Stimulated activated naive CD8-positive, alpha-beta T cell treated with anti-CD3 and anti-CD28 coated beads, Interleukin-15, amount 100 ng/mL, for 72 hours (primary cell): ENCODE results near the gene ADM5.

ENCODE experiments used
- ATAC-seq: fragments of 150-1000 bp; cut with Tn5 transposase; 2 replicates; pipeline ENCODE4 v1.10.0; 2021; ENCODE audit warnings: mild to moderate bottlenecking, moderate library complexity
- DNase-seq, 2 donors: peaks; one replicate each; pipeline ENCODE4 v3.0.0; 2021 to 2022
- H3K27ac Mint-ChIP-seq, 2 donors: one replicate each; pipeline ENCODE4 v1.8.0; 2022; ENCODE audit warnings: mild to moderate bottlenecking in 2 of 2, mixed read lengths in 2 of 2, moderate library complexity in 2 of 2
- H3K27me3 Mint-ChIP-seq: one replicate; pipeline ENCODE4 v1.8.0; 2022; ENCODE audit warnings: mixed read lengths
- H3K4me1 Mint-ChIP-seq: one replicate; pipeline ENCODE4 v1.8.0; 2022; ENCODE audit warnings: mild to moderate bottlenecking, mixed read lengths
- H3K4me3 Mint-ChIP-seq, 2 donors: one replicate each; pipeline ENCODE4 v1.8.0; 2022; ENCODE audit warnings: mild to moderate bottlenecking in 2 of 2, mixed read lengths in 2 of 2, moderate library complexity in 1 of 2
- H3K9me3 Mint-ChIP-seq, 2 donors: one replicate each; pipeline ENCODE4 v1.8.0; 2022; ENCODE audit warnings: mixed read lengths in 2 of 2

ADM5 gene

GRCh38 chr19:49669516-49669915 lies 19.9 kb upstream of the ADM5 start:
- Mint-ChIP-seq H3K4me1 (peaks cover 24% of the 10 kb centered on the region), H3K27me3 (no peaks in the 10 kb centered on the region), H3K27ac (no peak overlapping the region), H3K4me3 (no peak overlapping the region), H3K9me3 (no peaks in the 10 kb centered on the region)
- ATAC-seq (no peak), DNase-seq (no peak)

GRCh38 chr19:49672131-49672919 lies 17.1 kb upstream of the ADM5 start:
- Mint-ChIP-seq H3K27ac (peak overlapping the region in 1 of 2 donors; percentile 16), H3K4me3 (peak overlapping the region in 1 of 2 donors; percentile 1)

DNA sequence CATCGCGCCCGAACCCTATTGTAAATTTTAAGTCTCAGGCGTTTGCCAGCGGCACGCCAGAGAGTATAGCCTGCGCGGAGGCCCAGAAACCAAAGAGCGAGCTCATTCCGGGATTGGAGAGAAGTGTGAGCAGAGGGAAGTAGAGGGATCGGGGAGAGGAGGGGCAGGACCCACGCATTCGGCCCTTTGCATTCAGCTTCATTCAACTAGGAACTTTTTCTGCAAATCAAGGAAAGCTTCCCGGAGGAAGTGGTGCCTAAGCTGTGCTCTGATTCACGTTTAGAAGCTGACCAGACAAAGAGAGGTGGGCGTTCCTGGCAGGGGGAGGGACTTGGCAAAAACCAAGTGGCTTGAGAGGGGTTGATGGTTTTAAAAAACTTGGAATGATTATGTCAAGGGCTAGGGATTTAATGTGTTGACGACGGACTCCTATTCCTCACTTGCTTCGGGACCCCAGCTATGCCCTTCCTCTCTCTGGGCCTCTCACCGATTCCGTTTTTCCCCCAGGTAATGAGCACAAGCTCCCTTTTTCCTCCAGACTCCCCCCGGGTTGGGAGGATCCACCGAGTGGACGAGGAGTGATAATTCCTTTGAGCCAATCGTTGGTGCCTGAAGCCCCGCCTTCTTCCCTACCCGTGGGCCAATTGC lies 13.1 kb upstream of the ADM5 start:
- DNase-seq (no peak), ATAC-seq (no peak)
- H3K9me3 Mint-ChIP-seq: no peaks in the 10 kb centered on the region
- H3K4me3 Mint-ChIP-seq: peak overlapping the region; percentile 87 to 90
- peaks cover 54% of the 10 kb centered on the region for H3K4me1 Mint-ChIP-seq
- no peaks in the 10 kb centered on the region for H3K27me3 Mint-ChIP-seq
- H3K27ac Mint-ChIP-seq: peak overlapping the region; percentile 100

More at GRCh38 chr19:49672131-49672919, 17.1 kb upstream of the ADM5 start:
- ATAC-seq: peak; percentile 18
- peak; percentile 77 to 79 for DNase-seq
- Mint-ChIP-seq H3K4me1 (peaks cover 21% of the 10 kb centered on the region), H3K27me3 (no peaks in the 10 kb centered on the region), H3K9me3 (no peaks in the 10 kb centered on the region)

DNA sequence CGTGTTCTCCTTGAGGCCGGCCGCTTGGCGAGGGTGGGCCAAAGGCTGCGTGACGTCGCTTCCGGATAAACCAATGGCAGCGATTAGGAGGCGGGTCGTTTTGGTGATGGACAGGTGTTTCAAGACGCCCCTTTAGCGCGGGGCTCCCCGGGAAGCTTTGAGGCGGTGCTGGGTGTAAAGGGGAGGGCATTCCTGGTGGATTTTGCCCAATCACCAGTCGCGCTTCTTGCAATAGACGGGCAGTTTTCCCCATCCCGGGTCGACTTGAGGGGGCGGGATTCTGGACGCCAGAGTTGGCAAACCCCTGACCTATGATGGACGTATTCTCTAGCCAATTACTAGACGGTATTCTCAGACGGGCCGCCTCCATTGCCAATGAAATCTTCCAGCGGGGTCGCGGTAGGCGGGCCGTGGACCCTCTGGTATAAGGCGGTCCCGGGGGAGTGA lies 12.6 kb upstream of the ADM5 start:
- H3K27me3 Mint-ChIP-seq: no peaks in the 10 kb centered on the region
- H3K9me3 Mint-ChIP-seq: no peaks in the 10 kb centered on the region
- peak; percentile 82 for ATAC-seq
- DNase-seq: peak; percentile 99 to 100
- H3K4me3 Mint-ChIP-seq: peak overlapping the region; percentile 87 to 90
- H3K27ac Mint-ChIP-seq: peak overlapping the region; percentile 100
- H3K4me1 Mint-ChIP-seq: peaks cover 54% of the 10 kb centered on the region

DNA sequence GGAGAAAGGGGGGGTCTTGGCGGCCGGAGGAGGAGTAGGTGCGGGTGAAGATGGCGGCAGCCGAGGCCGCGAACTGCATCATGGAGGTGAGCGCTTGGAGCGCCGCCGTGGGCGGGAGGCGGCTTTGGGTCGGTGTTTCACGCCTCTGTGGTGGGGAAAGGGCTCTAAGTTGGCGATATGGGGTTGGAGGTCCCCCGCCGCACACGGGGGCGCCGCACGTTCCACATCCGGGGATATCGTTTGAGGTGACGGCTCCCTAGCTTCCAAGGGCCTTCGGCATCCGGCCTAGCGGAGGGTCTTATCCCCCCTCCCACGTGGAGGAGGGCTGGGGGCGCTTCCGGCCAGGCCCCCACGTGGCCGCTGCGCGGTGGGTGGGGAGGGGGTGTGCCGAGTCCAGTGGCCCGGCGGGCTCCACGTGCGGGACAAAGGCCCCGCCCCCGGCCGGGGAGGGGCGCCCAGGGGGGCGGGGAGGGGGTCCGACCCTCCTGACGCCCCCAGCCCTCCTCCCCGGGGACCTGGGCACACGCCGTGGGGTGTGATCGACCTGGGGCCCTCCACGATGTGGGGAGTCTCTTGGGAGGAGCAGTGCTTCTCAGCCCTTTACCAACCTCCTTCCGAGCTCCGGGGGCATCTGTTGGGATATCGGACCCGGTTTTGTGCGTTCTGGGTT lies 12.0 kb upstream of the ADM5 start, which contains the start of gene PRMT1:
Gene PRMT1, plus strand, starts transcription at position 41 of the 670 bp plus-strand sequence. Its CDS starts 10 bp downstream, at position 51.
- H3K4me3 Mint-ChIP-seq: peak within 1 kb of the TSS; percentile 90 to 99
- no peaks in the 10 kb centered on the region for H3K9me3 Mint-ChIP-seq
- H3K27ac Mint-ChIP-seq: peak within 1 kb of the TSS; percentile 100
- peak in 1 of 2 donors; percentile 72 for DNase-seq
- peaks cover 54% of the 10 kb centered on the region for H3K4me1 Mint-ChIP-seq
- ATAC-seq: peak; percentile 25
- H3K27me3 Mint-ChIP-seq: no peaks in the 10 kb centered on the region

- H3K27ac Mint-ChIP-seq: peak overlapping the region; percentile 84 to 99
- ATAC-seq (peak; percentile 48), DNase-seq (peak; percentile 90)
- H3K4me1 Mint-ChIP-seq: peaks cover 54% of the 10 kb centered on the region
- H3K9me3 Mint-ChIP-seq: no peaks in the 10 kb centered on the region
- peak overlapping the region; percentile 85 to 99 for H3K4me3 Mint-ChIP-seq
- no peaks in the 10 kb centered on the region for H3K27me3 Mint-ChIP-seq
Observed at GRCh38 chr19:49677901-49678674, 11.3 kb upstream of the ADM5 start.

DNA sequence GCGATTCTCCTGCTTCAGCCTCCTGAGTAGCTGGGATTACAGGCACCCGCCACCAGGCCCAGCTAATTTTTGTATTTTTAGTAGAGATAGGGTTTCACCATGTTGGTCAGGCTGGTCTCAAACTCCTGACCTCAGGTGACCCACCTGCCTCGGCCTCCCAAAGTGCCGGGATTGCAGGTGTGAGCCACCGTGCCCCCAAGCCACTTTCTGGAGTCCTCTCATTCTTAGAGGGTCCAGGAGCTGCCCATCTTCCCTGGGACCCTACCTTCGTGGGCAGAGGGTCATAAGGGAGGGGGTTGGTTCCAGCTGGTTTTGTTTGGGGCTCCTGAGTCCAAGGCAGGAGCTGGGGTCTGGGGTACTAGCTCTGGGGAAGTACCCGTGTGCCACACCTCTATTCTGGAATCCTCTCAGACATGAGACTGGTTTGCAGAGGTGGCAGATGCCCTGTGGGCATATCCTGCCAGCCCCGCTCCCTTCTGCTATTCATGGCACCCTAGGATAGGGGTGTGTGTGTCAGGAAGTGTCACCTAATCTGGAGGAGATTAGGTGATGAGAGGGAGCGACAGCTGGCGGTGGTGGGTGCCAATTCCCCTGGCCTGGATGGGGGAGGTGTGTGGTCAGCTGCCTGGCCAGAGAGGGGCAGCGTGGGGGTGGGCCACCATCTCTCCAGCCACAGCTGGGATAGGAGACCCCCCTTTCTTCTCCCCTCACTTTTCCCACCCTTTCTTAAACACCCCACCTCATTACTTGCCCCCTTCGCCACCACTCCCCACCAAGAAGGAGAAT lies 10.2 kb upstream of the ADM5 start:
- ATAC-seq: no peak
- Mint-ChIP-seq H3K27ac (peak overlapping the region in 1 of 2 donors; percentile 42), H3K4me1 (peaks cover 61% of the 10 kb centered on the region), H3K9me3 (no peaks in the 10 kb centered on the region), H3K4me3 (peak overlapping the region; percentile 85 to 99), H3K27me3 (no peaks in the 10 kb centered on the region)
- DNase-seq: no peak

DNA sequence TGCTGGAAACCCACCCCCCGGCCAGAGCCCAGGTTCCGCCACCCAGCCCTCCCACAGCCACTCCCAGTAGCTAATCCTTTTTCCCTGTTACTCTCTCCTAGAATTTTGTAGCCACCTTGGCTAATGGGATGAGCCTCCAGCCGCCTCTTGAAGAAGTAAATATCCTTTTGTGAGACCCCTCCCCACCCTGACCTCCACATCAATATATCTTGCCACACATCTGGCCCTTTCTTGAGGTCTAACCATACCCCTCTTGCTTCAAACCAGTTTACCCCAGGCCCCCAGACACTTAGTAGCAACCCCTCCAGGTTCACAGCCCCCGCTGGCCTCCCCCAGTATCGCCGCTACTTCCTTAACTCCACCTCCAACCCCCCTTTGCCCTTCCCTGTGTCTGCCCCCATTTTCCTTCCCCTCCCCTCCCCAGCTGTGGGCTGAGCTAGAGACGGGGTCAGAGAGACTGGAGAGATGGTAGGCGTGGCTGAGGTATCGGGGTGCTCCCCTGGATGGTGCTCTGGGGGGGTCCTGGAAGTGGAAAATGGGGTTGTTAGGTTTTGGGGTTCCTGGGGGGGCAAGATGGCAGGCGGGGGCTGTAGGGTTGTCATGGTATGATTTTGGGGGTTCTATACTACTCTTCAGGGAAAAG lies 9.5 kb upstream of the ADM5 start:
- Mint-ChIP-seq H3K27ac (peak overlapping the region in 1 of 2 donors; percentile 59), H3K9me3 (no peaks in the 10 kb centered on the region), H3K4me1 (peaks cover 62% of the 10 kb centered on the region), H3K4me3 (peak overlapping the region; percentile 76 to 78), H3K27me3 (no peaks in the 10 kb centered on the region)
- no peak for DNase-seq
- ATAC-seq: no peak

- DNase-seq (peak; percentile 94 to 96), ATAC-seq (peak; percentile 16)
- Mint-ChIP-seq H3K9me3 (no peaks in the 10 kb centered on the region), H3K27me3 (no peaks in the 10 kb centered on the region), H3K4me3 (peak overlapping the region; percentile 76 to 78), H3K27ac (peak overlapping the region in 1 of 2 donors; percentile 59), H3K4me1 (peaks cover 69% of the 10 kb centered on the region)
Observed at GRCh38 chr19:49680421-49681351, 8.7 kb upstream of the ADM5 start.

- ATAC-seq (no peak), DNase-seq (no peak)
- Mint-ChIP-seq H3K9me3 (no peaks in the 10 kb centered on the region), H3K27ac (peak overlapping the region in 1 of 2 donors; percentile 63), H3K4me1 (peaks cover 64% of the 10 kb centered on the region), H3K27me3 (no peaks in the 10 kb centered on the region), H3K4me3 (no peak overlapping the region)
Observed at GRCh38 chr19:49681830-49682229, 7.6 kb upstream of the ADM5 start.

DNA sequence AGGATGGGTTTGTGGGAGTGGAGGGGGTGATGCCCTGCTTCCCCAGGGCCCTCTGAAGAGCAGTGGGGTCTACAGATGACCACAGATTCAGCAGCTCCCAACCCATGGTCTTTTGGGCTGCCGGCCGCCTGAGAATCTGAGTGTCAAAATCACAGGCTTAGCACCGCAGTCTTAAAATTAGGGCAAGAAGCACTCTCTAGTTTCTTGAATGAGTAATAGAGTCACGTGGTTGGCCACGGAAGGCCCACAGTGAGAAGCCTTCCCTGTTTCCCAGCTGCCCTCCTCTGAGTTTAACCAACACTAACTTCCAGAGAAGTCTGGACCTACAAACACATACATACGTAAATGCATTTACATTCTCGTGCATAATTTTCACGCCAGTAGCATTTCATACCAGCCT lies 7.1 kb upstream of the ADM5 start:
- DNase-seq: no peak
- Mint-ChIP-seq H3K9me3 (no peaks in the 10 kb centered on the region), H3K27me3 (no peaks in the 10 kb centered on the region), H3K4me1 (peaks cover 68% of the 10 kb centered on the region), H3K27ac (peak overlapping the region in 1 of 2 donors; percentile 63), H3K4me3 (no peak overlapping the region)
- no peak for ATAC-seq

GRCh38 chr19:49683814-49684250 lies 5.6 kb upstream of the ADM5 start:
- Mint-ChIP-seq H3K4me3 (no peak overlapping the region), H3K4me1 (peaks cover 71% of the 10 kb centered on the region), H3K27me3 (no peaks in the 10 kb centered on the region), H3K27ac (peak overlapping the region in 1 of 2 donors; percentile 27), H3K9me3 (no peaks in the 10 kb centered on the region)
- ATAC-seq (no peak), DNase-seq (no peak)
